ENCODE data around the gene TMEM131L. TPM values are rescaled to one million over a fixed set of nuclear protein-coding genes. Genes with fewer than 3 reads are reported as not detected.
A peak's percentile ranks its signal among the peaks of the same experiment; 100 is the strongest.

The TMEM131L gene
- polyA plus RNA-seq, 2 of the 4 experiments (the other 2 are of a cell fraction) = 3.4 to 5.0 TPM

DNA sequence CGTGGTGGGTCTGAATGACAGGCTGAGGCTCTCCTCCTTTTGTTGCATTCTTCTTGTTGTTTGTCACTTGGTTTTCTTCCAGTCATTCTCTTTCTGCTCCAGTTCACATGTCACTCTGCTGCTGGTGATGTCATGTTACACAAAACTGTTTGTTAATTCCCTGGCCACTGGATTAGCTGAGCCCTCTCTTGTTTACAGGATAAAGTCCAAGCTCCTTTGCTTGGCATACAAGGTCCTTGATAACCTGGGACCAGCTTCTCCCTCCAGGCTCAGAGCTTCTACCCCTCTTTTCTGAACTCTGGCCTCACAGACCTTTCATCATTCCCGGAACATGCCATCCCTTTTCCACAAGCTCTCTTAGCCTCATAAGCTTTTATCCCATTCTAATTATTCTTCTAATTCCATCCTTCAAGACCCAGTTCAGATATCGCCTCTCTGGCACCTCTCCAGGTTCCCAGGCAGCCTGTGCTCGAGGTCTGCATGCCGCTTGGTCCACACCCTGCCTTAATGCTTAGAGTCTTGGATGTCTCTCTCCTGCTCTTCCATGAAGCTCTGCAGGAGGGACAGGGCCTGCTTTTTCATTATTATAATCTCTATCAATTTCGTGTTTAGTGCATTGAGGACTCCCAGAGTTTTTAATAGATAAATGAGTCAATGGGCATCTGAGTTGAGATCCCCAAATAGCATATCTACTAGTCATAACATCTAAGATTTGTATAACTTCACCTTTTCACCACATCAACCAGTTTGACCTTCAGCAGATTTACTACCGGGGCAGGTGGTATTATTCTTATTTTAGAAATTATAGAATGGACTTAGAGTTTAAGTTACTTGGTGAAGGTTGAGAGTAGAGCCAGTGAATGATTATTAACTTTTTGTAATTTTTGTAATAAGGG is 98.7 kb downstream of the TMEM131L start:
- H3K27ac ChIP-seq = no peak overlapping the region; a peak in 1 of 6 replicates
- peak overlapping the region; percentile 52 for H3K4me2 ChIP-seq
- 51% methylated on average over 7 of the region's 7 CpGs for WGBS (ENCODE audit: missing lambda C conversion rate)
- peak; percentile 39 to 65; a peak in 4 of 6 replicates for ATAC-seq
- peaks cover 13% of the 10 kb centered on the region; the same call in 2 of the 3 replicates for H3K4me1 ChIP-seq
- CTCF ChIA-PET = interaction anchor here (1.4 kb wide), 1 partner anchor 12 kb away, joined by 4 read pairs; no protein-coding TSS in a partner anchor
- no peaks in the 10 kb centered on the region for H3K9me3 ChIP-seq
- peak in 1 of 2 experiments; percentile 42 for DNase-seq (ENCODE audit: low read depth in 1 of 2, low spot score in 1 of 2)
- TF ChIP-seq HOXB5 (CRISPR knock-in tag; IDR thresholded peaks at IDR 0.05) = no peak
- TF ChIP-seq POLR2AphosphoS2 (conservative IDR thresholded peaks at IDR 0.05; ENCODE audit: low read length) = no peak
- no peak for TF ChIP-seq CBX8 (IDR thresholded peaks at IDR 0.05)
- no peak for TF ChIP-seq HOXB13 (CRISPR knock-in tag; IDR thresholded peaks at IDR 0.05; ENCODE audit: low read depth)
- TF ChIP-seq, protein P1, sequence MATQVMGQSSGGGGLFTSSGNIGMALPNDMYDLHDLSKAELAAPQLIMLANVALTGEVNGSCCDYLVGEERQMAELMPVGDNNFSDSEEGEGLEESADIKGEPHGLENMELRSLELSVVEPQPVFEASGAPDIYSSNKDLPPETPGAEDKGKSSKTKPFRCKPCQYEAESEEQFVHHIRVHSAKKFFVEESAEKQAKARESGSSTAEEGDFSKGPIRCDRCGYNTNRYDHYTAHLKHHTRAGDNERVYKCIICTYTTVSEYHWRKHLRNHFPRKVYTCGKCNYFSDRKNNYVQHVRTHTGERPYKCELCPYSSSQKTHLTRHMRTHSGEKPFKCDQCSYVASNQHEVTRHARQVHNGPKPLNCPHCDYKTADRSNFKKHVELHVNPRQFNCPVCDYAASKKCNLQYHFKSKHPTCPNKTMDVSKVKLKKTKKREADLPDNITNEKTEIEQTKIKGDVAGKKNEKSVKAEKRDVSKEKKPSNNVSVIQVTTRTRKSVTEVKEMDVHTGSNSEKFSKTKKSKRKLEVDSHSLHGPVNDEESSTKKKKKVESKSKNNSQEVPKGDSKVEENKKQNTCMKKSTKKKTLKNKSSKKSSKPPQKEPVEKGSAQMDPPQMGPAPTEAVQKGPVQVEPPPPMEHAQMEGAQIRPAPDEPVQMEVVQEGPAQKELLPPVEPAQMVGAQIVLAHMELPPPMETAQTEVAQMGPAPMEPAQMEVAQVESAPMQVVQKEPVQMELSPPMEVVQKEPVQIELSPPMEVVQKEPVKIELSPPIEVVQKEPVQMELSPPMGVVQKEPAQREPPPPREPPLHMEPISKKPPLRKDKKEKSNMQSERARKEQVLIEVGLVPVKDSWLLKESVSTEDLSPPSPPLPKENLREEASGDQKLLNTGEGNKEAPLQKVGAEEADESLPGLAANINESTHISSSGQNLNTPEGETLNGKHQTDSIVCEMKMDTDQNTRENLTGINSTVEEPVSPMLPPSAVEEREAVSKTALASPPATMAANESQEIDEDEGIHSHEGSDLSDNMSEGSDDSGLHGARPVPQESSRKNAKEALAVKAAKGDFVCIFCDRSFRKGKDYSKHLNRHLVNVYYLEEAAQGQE (IDR thresholded peaks at IDR 0.05) = no peak
- no peak for TF ChIP-seq JUN (IDR thresholded peaks at IDR 0.05)
- TF ChIP-seq, protein P2, sequence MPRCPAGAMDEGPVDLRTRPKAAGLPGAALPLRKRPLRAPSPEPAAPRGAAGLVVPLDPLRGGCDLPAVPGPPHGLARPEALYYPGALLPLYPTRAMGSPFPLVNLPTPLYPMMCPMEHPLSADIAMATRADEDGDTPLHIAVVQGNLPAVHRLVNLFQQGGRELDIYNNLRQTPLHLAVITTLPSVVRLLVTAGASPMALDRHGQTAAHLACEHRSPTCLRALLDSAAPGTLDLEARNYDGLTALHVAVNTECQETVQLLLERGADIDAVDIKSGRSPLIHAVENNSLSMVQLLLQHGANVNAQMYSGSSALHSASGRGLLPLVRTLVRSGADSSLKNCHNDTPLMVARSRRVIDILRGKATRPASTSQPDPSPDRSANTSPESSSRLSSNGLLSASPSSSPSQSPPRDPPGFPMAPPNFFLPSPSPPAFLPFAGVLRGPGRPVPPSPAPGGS (IDR thresholded peaks at IDR 0.05) = no peak
- no peak for TF ChIP-seq MAZ (IDR thresholded peaks at IDR 0.05; ENCODE audit: borderline replicate concordance, low read depth, low read length)
- TF ChIP-seq EHMT2 (IDR thresholded peaks at IDR 0.05; ENCODE audit: low read depth) = no peak
- no peak for TF ChIP-seq CTCF (IDR thresholded peaks at IDR 0.05)
- no peak for TF ChIP-seq FOXS1 (CRISPR knock-in tag; IDR thresholded peaks at IDR 0.05)
- FAIRE-seq = no peak
- no peak overlapping the region for H3K4me3 ChIP-seq
- POLR2A ChIA-PET = no interaction called here

DNA sequence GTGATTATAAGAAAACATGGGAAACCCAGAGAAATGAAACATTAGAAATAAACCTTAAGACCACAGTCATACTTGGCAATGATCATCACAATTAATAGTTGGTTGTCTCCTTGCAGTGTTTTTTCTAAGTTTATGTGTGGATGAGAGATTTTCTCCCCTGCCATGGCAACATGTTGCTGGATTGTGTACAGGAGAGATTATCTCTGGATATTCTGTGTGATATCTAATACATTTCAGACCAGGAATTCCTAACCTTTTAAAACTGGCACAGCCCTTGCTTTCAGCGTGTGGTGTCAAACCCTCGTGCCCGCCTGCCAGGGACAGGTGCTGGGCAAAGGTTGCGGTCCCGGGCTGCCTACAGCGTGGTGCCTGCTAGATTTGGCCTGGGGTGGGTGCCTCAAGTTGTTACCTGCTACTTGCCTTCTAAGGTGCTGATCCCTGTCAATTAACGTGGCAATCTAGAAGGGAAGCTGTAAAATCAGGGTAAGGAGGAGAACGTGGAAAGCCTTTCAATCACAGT is 100.5 kb downstream of the TMEM131L start:
- CTCF ChIA-PET = no interaction called here
- 88% methylated on average over 8 of the region's 8 CpGs for WGBS (ENCODE audit: missing lambda C conversion rate)
- TF ChIP-seq, protein P3, sequence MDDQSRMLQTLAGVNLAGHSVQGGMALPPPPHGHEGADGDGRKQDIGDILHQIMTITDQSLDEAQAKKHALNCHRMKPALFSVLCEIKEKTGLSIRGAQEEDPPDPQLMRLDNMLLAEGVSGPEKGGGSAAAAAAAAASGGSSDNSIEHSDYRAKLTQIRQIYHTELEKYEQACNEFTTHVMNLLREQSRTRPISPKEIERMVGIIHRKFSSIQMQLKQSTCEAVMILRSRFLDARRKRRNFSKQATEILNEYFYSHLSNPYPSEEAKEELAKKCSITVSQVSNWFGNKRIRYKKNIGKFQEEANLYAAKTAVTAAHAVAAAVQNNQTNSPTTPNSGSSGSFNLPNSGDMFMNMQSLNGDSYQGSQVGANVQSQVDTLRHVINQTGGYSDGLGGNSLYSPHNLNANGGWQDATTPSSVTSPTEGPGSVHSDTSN (IDR thresholded peaks at IDR 0.05) = no peak
- TF ChIP-seq USF2 (IDR thresholded peaks at IDR 0.05) = no peak
- TF ChIP-seq JUN (IDR thresholded peaks at IDR 0.05) = no peak
- TF ChIP-seq MAZ (IDR thresholded peaks at IDR 0.05; ENCODE audit: borderline replicate concordance, low read depth, low read length) = no peak
- TF ChIP-seq MAFK (IDR thresholded peaks at IDR 0.05; ENCODE audit: partially characterized antibody) = no peak
- TF ChIP-seq SREBF2 (IDR thresholded peaks at IDR 0.05) = no peak
- no peak for TF ChIP-seq NPAS2 (CRISPR knock-in tag; IDR thresholded peaks at IDR 0.05; ENCODE audit: borderline replicate concordance)
- TF ChIP-seq, protein P4, sequence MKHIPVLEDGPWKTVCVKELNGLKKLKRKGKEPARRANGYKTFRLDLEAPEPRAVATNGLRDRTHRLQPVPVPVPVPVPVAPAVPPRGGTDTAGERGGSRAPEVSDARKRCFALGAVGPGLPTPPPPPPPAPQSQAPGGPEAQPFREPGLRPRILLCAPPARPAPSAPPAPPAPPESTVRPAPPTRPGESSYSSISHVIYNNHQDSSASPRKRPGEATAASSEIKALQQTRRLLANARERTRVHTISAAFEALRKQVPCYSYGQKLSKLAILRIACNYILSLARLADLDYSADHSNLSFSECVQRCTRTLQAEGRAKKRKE (CRISPR knock-in tag; IDR thresholded peaks at IDR 0.05; ENCODE audit: low read depth) = no peak
- no peak for TF ChIP-seq JUNB (IDR thresholded peaks at IDR 0.05)
- TF ChIP-seq MYC (IDR thresholded peaks at IDR 0.05; ENCODE audit: borderline replicate concordance, low read length) = no peak
- no peak for TF ChIP-seq ZSCAN20 (CRISPR knock-in tag; IDR thresholded peaks at IDR 0.05)
- no peak for TF ChIP-seq HOXB13 (CRISPR knock-in tag; IDR thresholded peaks at IDR 0.05; ENCODE audit: low read depth)
- TF ChIP-seq HDAC2 (IDR thresholded peaks at IDR 0.05) = no peak
- no peak for TF ChIP-seq RCOR1 (IDR thresholded peaks at IDR 0.05; ENCODE audit: low read depth, low read length)
- no peak for TF ChIP-seq ZFP36 (IDR thresholded peaks at IDR 0.05; ENCODE audit: borderline replicate concordance, partially characterized antibody)
- TF ChIP-seq RFX5 (IDR thresholded peaks at IDR 0.05) = no peak
- TF ChIP-seq CBX8 (IDR thresholded peaks at IDR 0.05) = no peak
- TF ChIP-seq ESRRA (IDR thresholded peaks at IDR 0.05; ENCODE audit: borderline replicate concordance, low read length) = no peak
- Histone ChIP-seq H3K27ac (no peak overlapping the region), H3K9me3 (no peaks in the 10 kb centered on the region), H3K4me1 (peaks cover 13% of the 10 kb centered on the region; the same call in 2 of the 3 replicates), H3K4me3 (no peak overlapping the region), H3K4me2 (no peak overlapping the region)
- FAIRE-seq (no peak), DNase-seq (ENCODE audit: low read depth in 1 of 2, low spot score in 1 of 2) (no peak), ATAC-seq (no peak)
- POLR2A ChIA-PET = no interaction called here

Measured in A549 (cell line).